Activated CD8-positive, alpha-beta memory T cell treated with anti-CD3 and anti-CD28 coated beads for 4 hours (primary cell): Measurements from ENCODE around the gene SPDYE5.

Experiments used
- DNase-seq, 2 donors: peaks; one replicate each; pipeline ENCODE4 v3.0.0-alpha.2; 2020; ENCODE audit warnings: low read depth in 2 of 2

SPDYE5 gene

DNA sequence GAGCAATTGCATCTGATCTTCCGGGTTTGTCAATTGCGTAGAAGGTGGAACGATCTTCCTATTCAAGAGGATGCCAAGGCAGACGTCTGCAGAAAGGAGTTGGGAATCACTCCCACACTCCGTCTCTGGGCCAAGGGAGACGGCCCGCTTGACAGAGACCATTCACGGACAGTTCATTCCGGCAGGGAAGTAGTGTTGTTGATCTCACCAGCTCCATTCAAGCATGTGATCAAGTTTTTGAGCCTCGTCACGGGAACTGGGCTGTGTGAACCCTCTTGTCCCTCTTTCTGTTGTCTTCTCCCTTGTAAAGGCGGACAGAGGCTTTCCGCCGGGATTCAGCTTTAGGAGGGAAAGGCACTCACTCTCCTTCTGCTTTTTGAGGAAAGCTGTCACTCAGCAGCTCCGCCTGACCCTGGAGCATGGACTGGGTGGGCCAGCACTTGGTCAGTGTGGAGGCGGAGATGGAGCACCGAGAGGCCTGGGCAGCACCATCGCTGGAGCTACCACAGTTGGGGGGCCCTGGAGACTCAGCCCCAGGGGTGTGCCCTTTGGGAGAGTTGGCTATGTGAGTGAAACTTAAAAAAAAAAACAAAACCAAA, 44.9 kb downstream of the SPDYE5 start:
- DNase-seq = no peak

DNA sequence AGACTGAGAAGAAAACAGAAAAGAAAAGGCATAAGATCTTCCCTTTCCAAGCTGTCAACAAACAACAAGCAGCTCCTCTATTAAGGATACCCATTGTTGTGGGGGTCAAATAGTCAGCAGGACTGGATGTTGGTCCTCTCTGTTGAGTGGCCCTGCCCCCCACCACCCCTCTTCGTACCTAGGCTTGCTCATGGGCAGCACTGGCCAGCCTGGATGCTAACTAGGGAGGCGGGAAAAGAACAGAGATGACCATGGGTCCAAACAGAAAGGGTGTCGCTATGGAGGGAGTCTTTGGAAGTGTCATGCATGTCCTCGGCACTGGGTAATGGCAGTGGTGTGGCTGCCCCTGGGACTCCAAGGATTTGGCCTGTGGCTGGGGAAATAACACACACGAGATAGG, 45.6 kb downstream of the SPDYE5 start:
- no peak for DNase-seq

DNA sequence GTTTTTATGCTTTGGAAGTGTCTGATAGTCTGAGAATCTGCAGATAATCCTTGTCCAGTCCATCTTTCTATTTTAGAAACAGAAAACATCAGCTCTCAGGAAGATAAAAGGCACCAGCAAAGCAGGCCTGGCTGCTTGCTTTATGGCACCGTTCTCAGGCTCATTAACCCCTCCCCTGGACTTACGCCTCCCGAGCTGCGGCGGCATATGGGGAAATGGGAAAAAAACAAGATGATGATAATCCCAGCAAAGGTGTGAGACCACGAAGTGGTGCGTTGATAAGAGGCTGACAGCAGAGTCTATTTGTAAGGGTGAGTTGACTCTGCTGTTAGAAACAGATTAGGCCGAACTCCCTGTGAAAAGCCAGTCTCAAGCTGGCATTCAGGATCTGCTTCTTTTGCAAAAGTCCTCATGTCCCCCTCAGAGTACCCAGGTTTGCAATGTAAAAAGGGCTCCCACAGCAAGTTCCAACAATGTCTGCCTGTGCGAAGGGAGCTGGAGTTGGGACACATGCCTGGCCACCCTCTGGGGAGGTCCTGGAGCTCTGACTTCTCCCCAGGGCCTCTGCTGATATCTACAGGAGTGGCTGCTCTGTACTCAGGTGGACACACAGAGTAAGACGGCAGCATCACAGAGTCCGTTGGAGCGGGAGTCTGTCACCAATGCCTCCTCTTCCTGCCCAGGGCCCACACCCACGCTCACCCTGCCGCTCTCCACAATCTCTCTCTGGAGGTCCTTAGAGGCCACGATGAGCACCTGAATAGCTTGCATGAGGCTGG, 54.3 kb downstream of the SPDYE5 start:
- DNase-seq = no peak
